Spinal cord (tissue), 10 donors: ENCODE measurements around the gene ZNF699. TPM values are rescaled to one million over a fixed set of nuclear protein-coding genes. Genes with fewer than 3 reads are reported as not detected.
"Not testable (repeated sequence)": the region's sequence is repeated elsewhere in the genome, so short reads cannot be mapped to it uniquely, and the experiment has no call there.

ENCODE experiments used
- DNase-seq, 6 donors: peaks; one replicate each; pipeline versions ENCODE4 v3.0.0 to v3.0.0-alpha.2; 2013 to 2015; ENCODE audit warnings: low spot score in 6 of 6, low read depth in 4 of 6
- H3K27ac ChIP-seq: one replicate; pipeline ENCODE4 v1.5.1; 2013; ENCODE audit warnings: low read depth, low read length, control low read depth
- H3K27me3 ChIP-seq: one replicate; pipeline ENCODE4 v1.6.1; 2013; ENCODE audit warnings: low read length; ENCODE audit not compliant: control insufficient read depth, insufficient read depth
- H3K36me3 ChIP-seq: one replicate; pipeline ENCODE4 v1.6.1; 2013; ENCODE audit warnings: low read length; ENCODE audit not compliant: control insufficient read depth, insufficient read depth
- H3K4me1 ChIP-seq: one replicate; pipeline ENCODE4 v1.6.1; 2013; ENCODE audit warnings: low read length; ENCODE audit not compliant: control insufficient read depth, insufficient read depth
- H3K4me3 ChIP-seq: one replicate; pipeline ENCODE4 v1.5.1; 2013; ENCODE audit warnings: low read depth, low read length, control low read depth
- H3K9me3 ChIP-seq: one replicate; pipeline ENCODE4 v1.6.1; 2013; ENCODE audit warnings: low read length; ENCODE audit not compliant: control insufficient read depth, insufficient read depth
- WGBS: methylation state at CpG from one replicate; pipeline ENCODE4 v1.1.5; 2013; ENCODE audit warnings: missing lambda C conversion rate; ENCODE audit not compliant: insufficient coverage; 5-methylcytosine and 5-hydroxymethylcytosine counted together
- polyA plus RNA-seq, 2 donors: library from polyadenylated mRNA; unstranded; fragments of 120-200 nt; gene quantifications; one replicate each; pipeline ENCODE4 v1.2.1, GENCODE V29; 2013; ENCODE audit not compliant: insufficient read length in 2 of 2
- total RNA-seq, 2 donors: library from RNA; depleted of rRNA in 1 of 2; stranded (reverse); fragments of 120-200 nt in 1 of 2; fragments of >200 nt in 1 of 2; gene quantifications; one replicate each; pipeline versions ENCODE4 v1.2.3 to v1.2.4, GENCODE V29; 2013 to 2014
- donor health status: healthy.

Gene ZNF699
- total and polyA plus RNA-seq, 4 donors, result 3.9 to 19.5 (median 8.2) TPM

DNA sequence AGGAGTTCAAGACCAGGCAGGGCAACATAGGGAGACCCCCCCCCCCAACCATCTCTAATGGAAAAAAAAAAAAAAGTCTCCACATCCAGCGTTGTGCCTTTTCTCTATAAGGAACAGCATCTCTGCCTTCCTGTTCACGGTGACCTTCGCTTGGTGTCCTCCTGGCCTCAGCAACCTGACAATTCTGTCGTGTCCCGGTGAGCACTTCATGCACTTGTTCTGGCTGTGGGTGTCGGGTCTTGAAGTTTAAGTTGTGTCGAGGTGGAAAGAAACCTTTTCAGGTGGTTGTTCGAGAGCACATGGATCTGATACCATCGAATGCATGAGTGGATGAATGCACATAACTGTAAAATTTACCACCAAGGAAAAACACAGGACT, 14.9 kb upstream of the ZNF699 start:
- Histone ChIP-seq H3K4me1 (peaks cover 21% of the 10 kb centered on the region), H3K27me3 (no peaks in the 10 kb centered on the region), H3K27ac (peak overlapping the region; percentile 92), H3K9me3 (peaks cover 13% of the 10 kb centered on the region), H3K36me3 (peaks cover 10% of the 10 kb centered on the region), H3K4me3 (peak overlapping the region; percentile 89)
- DNase-seq, result no peak
- 42% methylated on average over 6 of the region's 9 CpGs for WGBS

DNA sequence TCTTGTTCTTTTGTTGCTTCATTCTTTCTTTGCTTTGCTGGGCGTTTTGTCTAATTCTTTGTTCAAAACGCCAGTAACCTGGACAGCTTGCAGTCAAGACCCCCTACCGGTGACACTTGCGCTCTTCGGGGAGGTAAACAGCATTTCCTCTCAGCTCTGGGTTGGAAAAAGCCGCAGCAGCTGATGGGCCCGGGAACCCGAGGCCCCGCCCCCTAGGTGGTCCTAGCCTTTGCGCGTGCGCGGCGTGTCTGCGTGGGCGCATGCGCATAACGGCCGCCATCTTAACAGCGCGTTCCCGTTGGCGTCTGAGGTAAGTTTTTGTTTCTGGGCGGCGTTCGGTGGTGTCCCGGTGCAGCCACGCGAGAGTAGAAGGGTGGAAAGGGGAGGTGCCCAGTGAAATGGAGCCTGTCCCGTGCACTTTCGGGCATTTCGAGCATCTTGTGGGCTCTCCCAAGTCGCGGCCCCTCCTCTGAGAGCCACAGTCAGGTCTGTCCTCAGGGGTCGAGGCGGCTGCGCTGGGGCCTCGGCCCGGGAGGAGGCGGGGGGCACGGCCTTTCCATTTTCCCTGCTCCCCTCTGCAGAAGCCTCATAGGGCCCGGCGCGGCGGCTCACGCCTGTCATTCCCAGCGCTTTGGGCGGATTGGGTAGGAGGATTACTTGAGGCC, 14.4 kb upstream of the ZNF699 start, which contains the start of gene ZNF559:
Gene ZNF559 (plus strand): TSS at position 261 of the 665 bp plus-strand sequence. CDS start 14,371 bp downstream, outside the sequence.
- peak; percentile 86 to 98 (median 94) for DNase-seq
- Histone ChIP-seq H3K4me1 (peaks cover 21% of the 10 kb centered on the region), H3K27me3 (no peaks in the 10 kb centered on the region), H3K4me3 (peak within 1 kb of the TSS; percentile 89), H3K9me3 (peaks cover 13% of the 10 kb centered on the region), H3K36me3 (peaks cover 10% of the 10 kb centered on the region), H3K27ac (peak within 1 kb of the TSS; percentile 92)
- WGBS, result 0% methylated on average over 37 of the region's 48 CpGs

DNA sequence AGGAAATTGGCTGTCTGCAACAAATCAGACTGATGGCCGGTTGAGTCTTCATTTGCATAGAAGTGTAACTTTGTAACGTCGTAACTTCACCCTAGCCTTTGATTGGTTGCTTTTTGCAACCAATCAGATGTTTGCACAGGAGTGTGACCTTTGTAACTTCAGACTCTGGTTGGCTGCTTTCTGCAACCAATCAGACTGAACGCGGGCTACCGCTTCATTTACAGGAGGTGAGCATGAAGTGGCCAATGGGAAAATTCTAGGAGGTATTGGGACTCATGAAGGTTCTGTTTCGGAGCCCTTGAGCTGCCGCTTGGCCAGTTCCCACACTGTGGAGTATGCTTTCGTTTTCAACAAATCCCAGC, 13.9 kb upstream of the ZNF699 start:
- Histone ChIP-seq H3K27me3 (no peaks in the 10 kb centered on the region), H3K9me3 (peaks cover 8% of the 10 kb centered on the region), H3K4me3 (peak overlapping the region; percentile 89), H3K36me3 (peaks cover 10% of the 10 kb centered on the region), H3K27ac (peak overlapping the region; percentile 92), H3K4me1 (peaks cover 21% of the 10 kb centered on the region)
- peak in 3 of 6 donors; percentile 47 to 91 (median 86) for DNase-seq
- 1% methylated on average over 9 of the region's 9 CpGs for WGBS

DNA sequence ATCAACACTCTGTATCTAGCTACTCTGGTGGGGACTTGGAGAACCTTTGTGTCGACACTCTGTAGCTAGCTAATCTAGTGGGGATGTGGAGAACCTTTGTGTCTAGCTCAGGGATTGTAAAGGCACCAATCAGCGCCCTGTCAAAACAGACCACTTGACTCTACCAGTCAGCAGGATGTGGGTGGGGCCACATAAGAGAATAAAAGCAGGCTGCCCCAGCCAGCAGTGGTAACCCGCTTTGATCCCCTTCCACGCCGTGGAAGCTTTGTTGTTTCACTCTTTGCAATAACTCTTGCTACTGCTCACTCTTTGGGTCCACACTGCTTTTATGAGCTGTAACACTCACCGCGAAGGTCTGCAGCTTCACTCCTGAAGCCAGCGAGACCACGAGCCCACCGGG, 12.6 kb upstream of the ZNF699 start:
- 98% methylated on average over 7 of the region's 10 CpGs for WGBS
- not testable (repeated sequence) for H3K36me3 ChIP-seq, DNase-seq, H3K9me3 ChIP-seq, H3K27me3 ChIP-seq, H3K27ac ChIP-seq, H3K4me3 ChIP-seq
- peaks cover 21% of the 10 kb centered on the region for H3K4me1 ChIP-seq

DNA sequence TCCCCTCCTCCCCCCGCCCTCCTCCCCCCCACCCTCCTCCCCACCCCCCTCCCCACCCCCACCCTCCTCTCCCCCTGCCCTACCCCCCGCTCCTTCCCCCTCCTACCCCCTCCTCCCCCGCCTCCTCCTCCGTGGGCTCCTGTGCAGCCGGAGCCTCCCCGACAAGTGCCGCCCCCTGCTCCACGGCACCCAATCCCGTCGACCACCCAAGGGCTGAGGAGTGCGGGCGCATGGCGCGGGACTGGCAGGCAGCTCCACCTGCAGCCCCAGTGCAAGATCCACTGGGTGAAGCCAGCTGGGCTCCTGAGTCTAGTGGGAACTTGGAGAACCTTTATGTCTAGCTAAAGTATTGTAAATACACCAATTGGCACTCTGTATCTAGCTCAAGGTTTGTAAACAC, 12.1 kb upstream of the ZNF699 start:
- H3K4me3 ChIP-seq, H3K27me3 ChIP-seq, DNase-seq, H3K36me3 ChIP-seq, H3K27ac ChIP-seq, H3K9me3 ChIP-seq: not testable (repeated sequence)
- peaks cover 21% of the 10 kb centered on the region for H3K4me1 ChIP-seq
- 96% methylated on average over 8 of the region's 14 CpGs for WGBS

DNA sequence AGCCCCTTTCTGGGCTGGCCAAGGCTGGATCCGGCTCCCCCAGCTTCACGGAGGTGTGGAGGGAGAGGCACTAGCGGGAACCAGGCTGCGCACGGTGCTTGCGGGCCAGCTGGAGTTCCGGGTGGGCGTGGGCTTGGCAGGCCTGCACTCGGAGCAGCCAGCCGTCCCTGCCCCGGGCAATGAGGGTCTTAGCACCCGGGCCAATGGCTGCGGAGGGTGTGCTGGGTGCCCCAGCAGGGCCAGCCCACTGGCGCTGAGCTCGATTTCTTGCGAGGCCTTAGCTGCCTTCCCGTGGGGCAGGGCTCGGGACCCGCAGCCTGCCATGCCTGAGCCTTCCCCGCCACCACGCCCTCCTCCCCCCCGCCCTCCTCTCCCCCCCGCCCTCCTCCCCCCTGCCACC, 11.7 kb upstream of the ZNF699 start:
- WGBS, result 95% methylated on average over 13 of the region's 23 CpGs
- no peak overlapping the region for H3K27ac ChIP-seq
- no peak overlapping the region for H3K4me3 ChIP-seq
- peaks cover 3% of the 10 kb centered on the region for H3K36me3 ChIP-seq
- DNase-seq, result no peak
- no peaks in the 10 kb centered on the region for H3K9me3 ChIP-seq
- H3K4me1 ChIP-seq, result peaks cover 21% of the 10 kb centered on the region
- no peaks in the 10 kb centered on the region for H3K27me3 ChIP-seq

DNA sequence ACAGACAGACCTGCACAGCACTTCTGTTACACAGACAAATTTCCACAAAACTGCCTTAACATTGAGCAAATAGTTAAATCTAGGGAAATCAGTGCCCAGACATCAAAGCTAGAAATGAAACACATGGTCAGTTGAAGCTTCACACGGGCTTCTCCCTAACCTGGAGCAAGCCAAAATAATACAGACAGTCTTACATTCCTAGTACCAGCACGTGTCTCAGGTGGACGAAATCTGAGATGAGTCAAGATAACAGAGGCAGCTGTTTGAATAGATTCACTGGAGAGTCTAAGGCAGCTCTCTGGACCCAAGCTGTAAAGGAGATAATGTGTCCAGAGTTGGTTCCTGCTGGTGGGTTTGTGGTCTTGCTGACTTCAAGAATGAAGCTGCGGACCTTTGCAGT, 4.1 kb upstream of the ZNF699 start:
- Histone ChIP-seq H3K27me3 (no peaks in the 10 kb centered on the region), H3K27ac (no peak overlapping the region), H3K4me3 (no peak overlapping the region), H3K9me3 (no peaks in the 10 kb centered on the region), H3K4me1 (peaks cover 4% of the 10 kb centered on the region), H3K36me3 (no peaks in the 10 kb centered on the region)
- 74% methylated on average over 4 of the region's 4 CpGs for WGBS
- no peak for DNase-seq

DNA sequence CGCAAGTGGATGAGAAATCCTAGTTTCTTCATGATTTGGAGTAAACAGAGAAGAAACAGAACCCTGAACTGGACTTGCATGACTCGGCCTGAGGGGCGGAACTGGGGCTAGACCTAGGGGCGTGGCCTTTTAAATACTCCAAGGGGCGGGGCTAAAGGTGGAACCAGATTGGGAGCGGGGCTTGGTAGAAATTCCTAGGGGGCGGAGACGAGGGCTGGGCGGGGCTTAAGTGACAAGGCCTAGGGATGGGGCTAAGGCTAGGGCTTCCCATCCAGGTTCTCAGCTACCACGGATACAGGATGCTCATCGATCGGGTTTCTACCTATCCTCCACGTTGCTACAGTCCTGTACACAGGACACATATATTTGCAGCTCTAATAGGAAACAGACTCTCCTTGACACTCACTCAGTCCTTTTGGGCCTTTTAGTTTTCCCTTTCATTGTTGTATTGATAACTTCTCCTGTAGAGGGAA, 372 bp upstream of the ZNF699 start:
- peak in 5 of 6 donors; percentile 83 to 99 (median 87) for DNase-seq
- peak overlapping the region; percentile 58 for H3K4me3 ChIP-seq
- no peaks in the 10 kb centered on the region for H3K36me3 ChIP-seq
- H3K9me3 ChIP-seq, result no peaks in the 10 kb centered on the region
- no peaks in the 10 kb centered on the region for H3K27me3 ChIP-seq
- H3K4me1 ChIP-seq, result peaks cover 8% of the 10 kb centered on the region
- peak overlapping the region; percentile 83 for H3K27ac ChIP-seq
- 2% methylated on average over 11 of the region's 13 CpGs for WGBS

DNA sequence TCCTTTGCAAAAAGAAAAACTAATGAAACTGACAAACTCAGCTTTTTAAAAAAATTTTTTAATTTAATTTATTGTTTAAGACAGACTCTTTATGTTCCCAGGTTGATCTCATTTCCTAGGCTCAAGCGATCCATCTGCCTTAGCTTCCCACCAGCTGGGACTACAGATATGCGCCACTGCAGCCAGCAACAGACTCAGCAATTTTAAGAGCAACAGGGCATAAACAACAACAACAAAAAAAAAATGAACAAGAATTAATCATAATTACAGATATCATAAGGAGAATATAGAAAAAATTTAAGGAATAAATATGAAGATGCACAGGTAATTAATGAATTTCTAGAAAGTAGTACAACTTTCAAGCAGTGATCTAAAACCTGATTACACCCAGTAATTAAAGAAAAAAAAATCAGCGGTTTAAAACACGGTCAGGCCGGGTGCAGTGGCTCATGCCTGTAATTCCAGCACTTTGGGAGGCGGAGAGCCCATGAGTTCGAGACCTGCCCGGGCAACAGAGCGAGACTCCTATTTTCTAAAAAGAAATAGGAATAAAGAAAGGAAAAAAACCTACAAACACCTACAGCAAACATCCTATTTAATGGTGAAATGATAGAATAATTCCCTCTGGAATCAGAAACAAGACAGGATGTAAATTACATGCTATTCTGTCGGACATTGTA, 1.4 kb downstream of the ZNF699 start:
- WGBS, result 40% methylated on average over 2 of the region's 10 CpGs
- Histone ChIP-seq H3K4me1 (peaks cover 8% of the 10 kb centered on the region), H3K36me3 (peaks cover 14% of the 10 kb centered on the region), H3K27me3 (no peaks in the 10 kb centered on the region), H3K9me3 (no peaks in the 10 kb centered on the region), H3K27ac (no peak overlapping the region), H3K4me3 (peak overlapping the region; percentile 58)
- peak in 1 of 6 donors; percentile 9 for DNase-seq

DNA sequence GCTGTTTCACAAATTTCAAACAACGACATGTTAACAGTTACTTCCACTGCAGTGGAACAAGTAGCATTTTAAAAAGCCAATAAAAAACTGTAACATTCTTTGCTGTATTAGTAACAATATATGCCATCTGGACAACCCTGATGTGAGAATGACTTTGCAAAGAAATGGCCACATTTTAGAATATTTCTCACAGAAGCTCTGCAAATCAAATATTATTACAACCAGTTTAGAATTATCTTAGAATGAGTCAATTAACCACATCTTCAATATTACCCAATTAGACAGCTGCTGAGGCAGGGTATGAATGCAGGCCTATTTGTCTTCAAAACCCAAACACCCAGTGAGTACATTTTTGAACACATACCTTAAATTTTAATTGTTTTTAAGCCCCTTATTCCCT, 3.2 kb downstream of the ZNF699 start:
- DNase-seq, result peak in 1 of 6 donors; percentile 37
- H3K9me3 ChIP-seq, result peaks cover 3% of the 10 kb centered on the region
- no peaks in the 10 kb centered on the region for H3K27me3 ChIP-seq
- no peak overlapping the region for H3K27ac ChIP-seq
- no peak overlapping the region for H3K4me3 ChIP-seq
- H3K36me3 ChIP-seq, result peaks cover 30% of the 10 kb centered on the region
- peaks cover 8% of the 10 kb centered on the region for H3K4me1 ChIP-seq
- WGBS, result no CpG with 5 or more reads among the region's 1 CpG
